HG02678 (cell line): ENCODE data around the gene ARFGAP2.

Experiments used
- ATAC-seq: cut with Tn5 transposase; IDR thresholded peaks from one replicate; pipeline ENCODE4 v1.9.1; 2021; ENCODE audit warnings: mild to moderate bottlenecking, moderate library complexity; ENCODE audit not compliant: unreplicated experiment

ARFGAP2 gene

DNA sequence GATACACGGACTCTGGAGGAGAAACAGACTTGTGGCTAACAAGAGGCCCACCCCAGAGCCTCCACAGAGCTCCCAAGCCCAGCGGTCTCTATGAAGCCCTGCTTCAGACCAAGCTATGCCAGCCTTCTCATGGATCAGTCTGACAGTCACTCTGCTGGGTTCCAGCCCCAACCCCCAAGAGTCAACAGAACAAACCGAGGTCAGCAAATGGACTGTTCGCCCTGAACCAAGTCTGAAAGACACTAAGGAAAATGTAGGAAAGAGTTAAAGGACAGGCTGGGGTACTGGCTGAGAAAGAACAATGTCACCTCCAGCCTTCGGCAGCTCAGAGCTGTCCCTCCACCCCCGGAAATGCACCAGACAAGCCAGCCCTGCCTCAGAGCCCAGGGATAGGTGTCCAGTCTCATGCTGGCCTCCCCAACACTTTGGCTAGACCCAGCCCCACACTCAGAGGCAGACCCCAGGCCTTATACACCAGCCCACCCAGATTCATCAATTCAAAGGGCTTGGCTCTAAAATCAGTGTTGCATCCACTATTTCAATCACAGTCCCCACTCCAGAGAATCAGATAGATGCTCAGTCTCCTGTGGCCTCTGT lies 3.8 kb downstream of the ARFGAP2 start:
- no peak for ATAC-seq

- ATAC-seq: no peak
Observed at GRCh38 chr11:47171856-47172255, 4.8 kb downstream of the ARFGAP2 start.

DNA sequence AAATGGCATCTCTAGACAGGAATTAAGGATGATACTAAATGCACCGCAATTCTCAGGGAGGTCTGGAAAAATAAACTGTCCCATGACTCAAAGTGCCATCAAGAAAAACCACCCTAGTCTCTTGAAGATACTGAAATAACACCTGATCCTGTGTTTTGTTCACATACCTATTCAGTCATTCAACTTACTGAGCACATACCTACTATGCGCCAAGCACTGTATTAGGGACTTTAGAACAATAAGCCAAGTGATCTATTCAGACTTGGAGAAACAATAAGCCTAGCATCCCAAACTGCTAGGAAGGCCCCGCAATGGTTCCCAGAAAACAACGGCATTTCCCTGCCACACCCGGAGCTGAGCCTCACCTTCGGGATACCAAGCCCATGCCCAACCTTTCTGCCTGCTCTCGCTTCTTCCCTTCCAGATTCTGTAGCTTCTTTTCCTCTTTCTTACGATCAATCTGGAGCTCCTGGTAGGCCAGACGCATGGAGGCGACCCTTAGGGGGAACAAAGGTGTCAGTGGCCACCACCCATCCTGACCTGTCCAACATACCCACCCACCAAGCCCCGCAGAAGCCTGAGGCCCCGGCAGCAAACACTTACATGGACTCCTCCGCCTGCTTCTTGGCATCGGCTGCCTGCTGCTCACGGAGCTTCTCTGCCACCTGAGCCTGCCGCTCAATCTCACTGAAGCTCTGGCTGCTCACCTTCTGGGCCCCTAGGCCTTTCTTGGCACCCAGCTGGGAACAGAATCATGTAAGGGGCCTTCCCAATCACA lies 5.4 kb downstream of the ARFGAP2 start:
- ATAC-seq: no peak

DNA sequence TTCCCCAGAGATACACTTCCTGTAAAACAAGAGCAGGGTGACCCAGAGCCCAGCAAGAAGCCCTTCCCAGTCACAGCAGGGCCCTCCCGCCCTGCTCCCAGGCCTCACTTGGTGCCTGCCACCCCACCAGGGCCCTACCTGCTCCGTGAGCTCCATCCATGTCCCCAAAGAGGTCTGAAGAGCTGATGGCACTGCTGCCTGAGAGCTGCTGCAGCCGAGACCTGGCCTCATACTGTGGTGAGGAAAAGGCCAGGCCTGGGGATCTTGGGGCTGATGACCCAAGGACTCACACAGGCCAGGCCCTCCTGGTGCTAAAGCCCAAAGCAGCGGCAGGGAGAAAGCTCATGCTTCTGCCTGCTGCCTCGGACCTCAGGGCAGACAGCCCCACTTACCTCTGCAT lies 10.3 kb downstream of the ARFGAP2 start:
- no peak for ATAC-seq

DNA sequence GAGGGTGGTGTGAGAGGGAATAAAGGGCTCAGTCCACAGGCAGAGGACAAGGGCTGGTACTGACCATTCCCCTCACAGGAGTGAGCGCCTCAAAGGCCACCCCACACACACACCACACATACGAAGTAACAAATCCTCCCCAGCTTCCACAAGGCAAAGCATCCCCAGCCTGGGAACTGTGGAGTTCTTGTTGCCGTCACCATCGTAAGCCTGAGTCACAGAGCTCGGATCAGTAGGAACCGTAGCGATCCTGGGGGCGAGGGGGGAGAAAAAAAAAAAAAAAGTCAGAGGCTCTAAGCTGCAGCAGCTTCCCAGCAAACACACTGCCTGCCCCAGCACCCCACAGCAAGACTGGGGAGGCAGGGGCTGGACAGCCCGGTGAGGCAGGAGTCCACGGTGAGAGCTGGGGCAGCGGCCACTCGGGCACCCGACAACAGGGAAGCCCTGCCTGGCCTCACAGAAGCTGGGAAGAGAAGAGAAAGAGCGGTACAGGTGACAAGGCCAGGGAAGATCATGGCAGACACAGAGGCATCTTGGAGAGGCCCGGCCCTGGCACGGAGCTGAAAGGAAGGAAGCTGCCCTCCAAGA lies 11.3 kb downstream of the ARFGAP2 start:
- ATAC-seq: no peak

GRCh38 chr11:47164321-47164720 lies 12.4 kb downstream of the ARFGAP2 start:
- no peak for ATAC-seq

- no peak for ATAC-seq
Observed at GRCh38 chr11:47163898-47164297, 12.8 kb downstream of the ARFGAP2 start.

DNA sequence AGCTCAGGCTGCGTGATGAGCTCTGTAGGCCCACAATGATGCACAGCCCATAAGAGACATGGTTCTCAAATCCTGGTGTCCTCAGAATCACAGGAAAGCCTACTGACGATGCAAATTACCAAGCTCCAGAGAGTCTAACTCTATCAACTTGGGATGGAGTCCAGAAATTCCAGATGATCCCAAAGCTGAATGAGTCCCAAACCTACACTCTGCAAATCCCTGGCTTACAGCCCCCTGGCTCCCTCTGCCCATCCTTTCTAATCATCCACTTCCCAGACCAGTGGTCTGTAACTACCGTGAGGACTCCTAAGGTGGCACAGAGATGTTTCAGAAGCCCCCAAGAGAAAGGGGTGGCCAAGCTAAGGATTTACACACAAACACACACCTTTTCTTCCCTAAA lies 13.5 kb downstream of the ARFGAP2 start:
- no peak for ATAC-seq

DNA sequence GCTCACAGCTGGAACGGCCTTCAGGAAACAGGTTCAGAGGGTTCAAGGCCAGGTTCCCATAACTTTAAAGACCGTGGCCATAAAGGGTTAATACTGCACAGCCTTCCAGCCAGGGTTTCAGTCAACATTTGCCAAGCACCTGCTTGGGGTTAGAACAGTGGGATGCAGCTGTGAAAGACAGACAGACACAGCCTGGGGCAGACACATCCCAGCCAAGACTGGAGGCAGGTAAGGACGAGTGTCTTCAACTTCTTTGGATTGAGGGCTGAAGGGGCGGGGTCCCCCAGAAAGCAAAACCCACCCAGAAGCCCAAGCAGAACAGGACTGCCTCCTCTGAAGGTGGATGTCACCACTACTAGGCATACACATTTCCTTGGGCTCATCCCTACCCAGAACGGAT lies 14.3 kb downstream of the ARFGAP2 start:
- ATAC-seq: no peak

- no peak for ATAC-seq
Observed at GRCh38 chr11:47161890-47162289, 14.8 kb downstream of the ARFGAP2 start.

- no peak for ATAC-seq
Observed at GRCh38 chr11:47161134-47161854, 15.4 kb downstream of the ARFGAP2 start.

DNA sequence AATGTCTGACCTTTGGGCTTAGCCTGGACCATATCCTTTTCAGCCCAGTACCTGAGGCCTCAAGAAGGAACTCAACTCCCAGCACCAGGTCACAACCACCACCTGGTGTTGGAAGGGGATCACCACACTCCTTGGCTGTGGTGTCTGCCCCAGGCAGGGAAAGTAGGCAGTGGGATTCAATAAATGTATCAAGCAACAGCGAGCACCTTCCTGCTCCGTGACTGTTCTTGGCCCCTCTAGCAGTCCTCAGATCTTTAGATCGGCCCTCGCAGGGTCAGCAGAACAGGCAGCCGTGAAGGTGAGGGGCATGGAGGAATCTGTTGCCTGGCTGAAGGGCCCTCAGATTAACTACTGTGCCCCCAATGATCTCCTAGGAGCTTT lies 15.9 kb downstream of the ARFGAP2 start:
- no peak for ATAC-seq

- ATAC-seq: no peak
Observed at GRCh38 chr11:47158242-47158641, 18.4 kb downstream of the ARFGAP2 start.

DNA sequence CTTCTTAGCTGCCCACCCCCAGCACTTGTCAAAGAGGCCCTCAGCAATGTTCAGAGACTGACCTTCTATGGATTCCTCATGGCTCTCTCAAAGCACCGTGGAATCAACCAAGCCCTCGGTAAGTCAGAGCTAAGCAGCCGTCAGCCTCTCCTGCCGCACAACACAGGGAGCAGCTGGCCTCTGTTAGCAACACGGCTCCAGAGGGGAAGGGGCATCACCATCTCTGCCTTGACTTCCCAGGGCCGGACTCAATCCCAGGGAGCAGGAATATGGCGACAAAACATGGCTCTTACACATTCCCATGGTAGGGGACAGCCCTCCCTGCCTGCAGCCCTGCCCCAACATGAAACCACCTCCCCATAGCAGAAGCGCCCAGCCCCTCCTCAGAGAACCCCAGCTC lies 18.9 kb downstream of the ARFGAP2 start:
- ATAC-seq: no peak

GRCh38 chr11:47156951-47157350 lies 19.7 kb downstream of the ARFGAP2 start:
- no peak for ATAC-seq

- no peak for ATAC-seq
Observed at GRCh38 chr11:47156333-47156732, 20.3 kb downstream of the ARFGAP2 start.

- no peak for ATAC-seq
Observed at GRCh38 chr11:47155879-47156278, 20.8 kb downstream of the ARFGAP2 start.

- ATAC-seq: no peak
Observed at GRCh38 chr11:47154616-47155570, 21.8 kb downstream of the ARFGAP2 start.

GRCh38 chr11:47152953-47153950 lies 23.4 kb downstream of the ARFGAP2 start:
- ATAC-seq: no peak
